ENCODE data around the gene KATNB1.

GRCh38 chr16:57759541-57760356 is 24.2 kb downstream of the KATNB1 start:
- TF ChIP-seq CTCF (IDR thresholded peaks at IDR 0.05) (no peak), POLR2A (IDR thresholded peaks at IDR 0.05; ENCODE audit: low read length) (no peak), POLR2AphosphoS2 (conservative IDR thresholded peaks at IDR 0.05; ENCODE audit: low read length) (0 out of 2 replicates have a peak, but pooled peaks have one; percentile 36), BCL3 (IDR thresholded peaks at IDR 0.05) (no peak), NR3C1 (IDR thresholded peaks at IDR 0.05) (no peak), RFX5 (IDR thresholded peaks at IDR 0.05) (no peak), JUN (IDR thresholded peaks at IDR 0.05) (no peak; a peak in 2 of 5 replicates), ESRRA (IDR thresholded peaks at IDR 0.05; ENCODE audit: borderline replicate concordance, low read length) (no peak), RAD21 (conservative IDR thresholded peaks at IDR 0.05 in 1 of 2, IDR thresholded peaks at IDR 0.05 in 1 of 2) (no peak), MYC (IDR thresholded peaks at IDR 0.05; ENCODE audit: borderline replicate concordance, low read length) (no peak), HEYL (CRISPR knock-in tag; IDR thresholded peaks at IDR 0.05) (no peak), SMC3 (IDR thresholded peaks at IDR 0.05) (no peak), CHD4 (IDR thresholded peaks at IDR 0.05; ENCODE audit: borderline replicate concordance) (no peak)

Data from A549 (cell line).